MG63 (cell line): Measurements from ENCODE around the gene TPPP. TPM values are rescaled to one million over a fixed set of nuclear protein-coding genes. Genes with fewer than 3 reads are reported as not detected.
"Not testable (repeated sequence)": the region's sequence is repeated elsewhere in the genome, so short reads cannot be mapped to it uniquely, and the experiment has no call there.

Source experiments
- DNase-seq: peaks from one replicate; pipeline ENCODE4 v3.0.0-alpha.2; 2020
- H3K27me3 ChIP-seq: fragments of 250-450 bp; sonication (Bioruptor Pico); 2 replicates; pipeline ENCODE4 v1.5.1; 2020; ENCODE audit warnings: mild to moderate bottlenecking, moderate library complexity
- H3K36me3 ChIP-seq: fragments of 250-450 bp; sonication (Bioruptor Pico); 2 replicates; pipeline ENCODE4 v1.5.1; 2020; ENCODE audit warnings: mild to moderate bottlenecking, moderate library complexity
- H3K4me3 ChIP-seq: fragments of 250-450 bp; sonication (Bioruptor Pico); 2 replicates; pipeline ENCODE4 v1.5.1; 2020; ENCODE audit warnings: mild to moderate bottlenecking, moderate library complexity
- H3K9me3 ChIP-seq: fragments of 250-450 bp; sonication (Bioruptor Pico); 2 replicates; pipeline ENCODE4 v1.5.1; 2020; ENCODE audit warnings: mild to moderate bottlenecking, moderate library complexity
- total RNA-seq: library from RNA; depleted of rRNA; stranded (reverse); fragments of >200 nt; shearing (Covaris generic); gene quantifications from 2 replicates; pipeline ENCODE4 v1.2.3, GENCODE V29; 2014; ENCODE audit warnings: low replicate concordance

The TPPP gene
- total RNA-seq, 1 experiment from 2014 or later, result not detected

- H3K36me3 ChIP-seq, H3K9me3 ChIP-seq, H3K27me3 ChIP-seq, H3K4me3 ChIP-seq, DNase-seq: not testable (repeated sequence)
Measured at GRCh38 chr5:682651-683358, 10.3 kb downstream of the TPPP start.

GRCh38 chr5:682216-682615, 10.9 kb downstream of the TPPP start:
- not testable (repeated sequence) for H3K4me3 ChIP-seq, H3K9me3 ChIP-seq, H3K27me3 ChIP-seq, H3K36me3 ChIP-seq, DNase-seq

DNA sequence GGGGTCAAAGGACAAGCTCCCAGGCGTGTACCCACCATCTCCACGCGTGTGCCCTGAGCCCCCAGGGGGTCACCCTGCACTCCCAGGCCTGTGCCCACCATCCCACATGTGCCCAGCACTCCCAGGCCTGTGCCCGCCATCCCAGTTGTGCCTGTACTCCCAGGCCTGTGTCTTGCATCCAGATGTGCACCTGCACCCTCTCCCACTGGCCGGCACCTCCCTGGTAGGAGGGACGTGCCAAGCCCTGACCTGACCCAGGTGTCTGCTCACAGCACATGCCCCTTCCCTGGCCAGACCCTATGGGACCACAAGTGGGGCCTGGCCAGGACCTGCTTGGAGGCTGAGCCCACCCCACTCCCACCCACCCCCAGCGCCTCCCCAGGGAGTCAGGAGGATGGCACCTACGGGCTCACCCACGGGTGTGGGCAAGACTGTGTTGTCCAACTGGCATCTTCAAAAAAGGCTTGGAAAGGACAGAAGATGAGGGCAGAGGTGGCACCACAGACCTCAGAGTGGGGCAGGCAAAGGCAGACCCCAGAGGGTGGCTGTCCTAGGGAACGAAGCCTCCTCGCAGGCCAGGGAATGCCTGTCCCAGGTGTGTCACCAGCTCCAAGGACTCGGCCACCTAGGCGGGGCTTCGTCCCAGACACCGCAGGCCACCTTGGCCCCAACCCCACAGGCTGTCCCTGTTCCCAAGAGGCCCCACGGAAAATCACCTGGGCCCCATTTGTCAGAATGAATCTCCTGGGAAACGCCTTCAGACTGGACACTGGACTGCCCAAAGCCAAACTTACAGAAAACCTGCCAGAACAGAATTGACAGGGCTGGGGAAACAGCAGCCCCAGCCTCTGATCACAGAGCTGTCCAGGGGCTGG, 11.6 kb downstream of the TPPP start:
- H3K9me3 ChIP-seq, DNase-seq, H3K4me3 ChIP-seq, H3K36me3 ChIP-seq: not testable (repeated sequence)
- peaks cover 12% of the 10 kb centered on the region for H3K27me3 ChIP-seq

- peaks cover 19% of the 10 kb centered on the region for H3K27me3 ChIP-seq
- not testable (repeated sequence) for H3K9me3 ChIP-seq, DNase-seq, H3K4me3 ChIP-seq, H3K36me3 ChIP-seq
Measured at GRCh38 chr5:680836-681235, 12.3 kb downstream of the TPPP start.

DNA sequence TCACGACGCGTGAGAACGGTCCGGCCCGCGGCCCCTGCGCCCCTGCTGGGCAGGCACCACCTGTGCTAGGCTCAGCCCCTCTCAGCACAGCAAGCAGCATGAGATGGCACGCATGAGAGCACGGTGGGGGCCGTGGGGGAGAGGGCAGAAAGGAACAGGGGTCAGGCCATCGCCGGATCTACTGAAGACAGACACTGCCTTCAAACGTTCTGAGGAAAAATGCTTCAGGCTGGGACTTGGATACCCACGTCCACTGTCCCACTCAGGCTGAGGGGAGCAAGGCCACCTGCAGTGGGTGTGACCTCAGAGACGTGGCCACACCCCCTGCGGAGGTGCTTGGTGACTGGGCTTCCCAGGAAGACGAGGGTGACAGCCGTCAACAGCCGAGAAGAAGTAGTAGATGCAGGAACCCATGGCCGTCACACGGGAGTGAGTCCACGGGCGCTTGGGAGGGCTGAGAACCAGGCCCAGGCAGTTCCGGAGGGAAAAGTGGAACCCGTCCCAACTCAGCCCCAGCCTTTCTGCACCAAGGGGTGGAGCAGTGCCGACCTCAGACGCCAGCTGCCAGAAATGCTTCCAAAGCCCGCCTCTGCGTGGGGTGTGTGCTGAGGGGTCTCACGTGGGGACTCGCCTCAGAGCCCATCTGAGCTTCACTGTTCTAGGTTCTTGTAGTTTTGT, 12.9 kb downstream of the TPPP start:
- not testable (repeated sequence) for H3K36me3 ChIP-seq, DNase-seq, H3K4me3 ChIP-seq, H3K9me3 ChIP-seq
- H3K27me3 ChIP-seq, result peaks cover 21% of the 10 kb centered on the region

DNA sequence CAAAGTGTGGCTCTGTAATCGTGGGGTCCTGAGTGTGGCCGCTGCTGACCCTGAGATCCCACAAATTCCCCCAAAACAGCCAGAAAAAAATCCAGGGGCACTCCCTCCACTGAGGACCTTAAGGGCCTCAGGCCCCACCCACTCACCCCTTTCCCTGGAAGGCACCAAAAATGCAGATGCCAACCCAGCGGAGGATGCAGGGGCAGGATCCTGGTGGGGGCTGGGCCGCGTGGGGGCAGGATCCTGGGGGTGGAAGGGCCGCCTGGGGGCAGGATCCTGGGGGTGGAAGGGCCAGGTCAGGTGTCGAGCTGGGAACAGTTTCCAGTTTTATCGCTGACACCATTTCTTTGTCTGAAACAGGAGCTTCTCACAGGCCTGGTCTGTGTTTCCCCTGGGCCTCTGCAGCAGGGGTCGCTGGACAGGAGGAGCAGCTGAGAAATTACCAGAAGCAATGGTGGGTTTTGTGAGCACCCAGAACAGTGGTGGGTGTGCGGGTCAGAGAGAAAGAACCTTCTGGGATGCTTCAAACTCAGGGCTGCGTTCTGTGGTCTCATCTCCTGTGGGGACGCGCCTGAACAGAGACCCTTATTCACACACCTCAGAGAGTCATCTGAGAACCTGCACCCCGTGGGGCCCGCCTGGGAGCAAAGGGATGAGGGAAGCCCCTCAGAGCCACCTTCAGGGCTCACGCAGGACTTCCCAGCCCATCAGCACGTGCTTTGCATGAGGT, 13.8 kb downstream of the TPPP start:
- H3K27me3 ChIP-seq, result peaks cover 24% of the 10 kb centered on the region
- H3K9me3 ChIP-seq, H3K4me3 ChIP-seq, DNase-seq, H3K36me3 ChIP-seq: not testable (repeated sequence)

- not testable (repeated sequence) for DNase-seq
- H3K27me3 ChIP-seq, result peaks cover 31% of the 10 kb centered on the region
Measured at GRCh38 chr5:678521-678920, 14.6 kb downstream of the TPPP start.

DNA sequence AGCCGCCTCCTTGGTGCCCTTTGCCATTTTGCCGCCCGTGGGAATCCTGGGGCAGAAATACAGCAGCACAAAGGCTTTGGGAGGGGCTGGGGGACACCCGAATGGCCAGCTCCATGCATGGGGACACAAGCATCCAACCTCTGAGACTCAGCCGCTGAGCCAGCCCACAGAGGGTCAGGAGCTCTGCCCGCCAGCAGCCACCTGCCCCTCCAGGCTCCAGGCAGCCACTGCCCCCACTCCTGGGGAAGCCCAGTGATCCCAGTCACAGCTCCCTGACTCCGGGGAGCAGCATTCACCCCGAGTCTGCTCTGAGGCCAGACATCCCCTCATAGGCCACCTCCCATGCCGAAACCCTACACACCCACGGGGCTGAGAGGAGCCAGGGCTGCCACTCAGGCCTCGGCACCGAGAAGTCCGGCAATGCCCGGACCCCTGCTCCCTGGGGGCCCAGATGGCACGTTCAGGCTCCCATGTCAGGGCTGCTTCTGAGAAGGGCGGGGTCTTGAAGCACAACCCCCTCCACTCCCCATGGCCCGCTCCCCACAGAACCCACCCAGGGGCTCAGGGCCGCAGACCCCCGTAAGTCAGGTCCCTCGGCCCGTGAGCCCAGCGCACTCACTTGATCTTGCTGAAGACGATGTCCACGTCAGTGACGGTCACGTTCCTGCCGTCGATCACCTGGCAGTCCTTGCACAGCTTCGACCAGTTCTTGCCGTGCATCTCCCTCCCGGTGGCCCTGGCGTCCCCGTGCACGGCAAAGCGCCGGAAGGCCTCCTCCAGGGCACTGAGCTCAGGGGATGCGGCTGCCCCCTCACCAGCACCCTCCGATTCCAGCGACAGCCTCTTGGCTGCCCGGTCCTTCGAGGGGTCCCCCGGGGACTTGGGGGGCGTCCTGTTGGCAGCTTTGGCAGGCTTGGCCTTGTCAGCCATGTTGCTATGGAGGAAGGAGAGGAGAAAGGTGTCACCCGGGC, 15.7 kb downstream of the TPPP start:
- H3K36me3 ChIP-seq, result no peaks in the 10 kb centered on the region
- H3K4me3 ChIP-seq, result no peak overlapping the region
- H3K27me3 ChIP-seq, result peaks cover 37% of the 10 kb centered on the region
- no peaks in the 10 kb centered on the region for H3K9me3 ChIP-seq
- no peak for DNase-seq

More at GRCh38 chr5:678521-678920, 14.6 kb downstream of the TPPP start:
- not testable (repeated sequence) for H3K9me3 ChIP-seq, H3K36me3 ChIP-seq, H3K4me3 ChIP-seq

GRCh38 chr5:676699-677076, 16.5 kb downstream of the TPPP start:
- DNase-seq, result no peak
- Histone ChIP-seq H3K9me3 (no peaks in the 10 kb centered on the region), H3K36me3 (no peaks in the 10 kb centered on the region), H3K27me3 (peaks cover 37% of the 10 kb centered on the region), H3K4me3 (no peak overlapping the region)

DNA sequence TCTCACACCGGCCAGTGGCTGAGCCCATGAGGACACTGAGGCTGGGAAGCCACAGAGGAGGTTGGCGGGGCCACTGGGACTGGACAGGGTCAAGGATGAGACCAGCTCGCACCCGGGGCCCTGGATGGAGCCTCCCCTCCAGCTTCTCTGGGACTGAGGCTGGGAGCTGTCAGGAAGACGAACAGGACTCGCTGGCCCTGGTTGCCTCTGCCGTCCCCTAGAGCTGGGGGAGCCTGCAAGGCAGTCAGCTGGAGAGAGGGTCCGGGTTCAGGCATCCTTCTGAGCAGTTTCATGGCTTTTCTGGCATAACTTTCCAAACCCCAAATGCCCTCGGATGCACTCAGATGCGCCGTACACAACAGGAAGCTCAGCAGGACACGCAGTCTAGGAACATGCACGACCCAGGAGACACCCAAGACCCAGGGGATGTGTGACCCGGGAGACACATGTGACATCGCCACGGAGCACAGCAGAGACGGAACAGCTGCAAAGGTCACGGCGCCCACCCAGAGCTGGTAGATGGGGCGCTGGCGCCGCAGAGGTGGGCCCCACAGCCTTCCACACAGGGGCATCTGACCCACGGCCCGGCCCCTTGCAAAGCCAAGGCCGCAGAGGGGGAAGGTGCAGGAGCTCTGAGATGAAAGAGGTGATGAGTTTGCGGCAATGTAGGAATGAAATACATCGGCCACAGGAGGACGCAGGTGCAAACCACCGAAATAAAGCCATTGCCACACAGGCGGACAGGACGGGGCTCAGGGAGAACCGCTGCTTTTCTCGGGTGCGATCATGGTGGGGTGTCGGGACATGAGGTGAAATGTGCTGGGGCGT, 17.1 kb downstream of the TPPP start:
- no peaks in the 10 kb centered on the region for H3K9me3 ChIP-seq
- no peaks in the 10 kb centered on the region for H3K36me3 ChIP-seq
- no peak for DNase-seq
- no peak overlapping the region for H3K4me3 ChIP-seq
- H3K27me3 ChIP-seq, result peaks cover 37% of the 10 kb centered on the region

DNA sequence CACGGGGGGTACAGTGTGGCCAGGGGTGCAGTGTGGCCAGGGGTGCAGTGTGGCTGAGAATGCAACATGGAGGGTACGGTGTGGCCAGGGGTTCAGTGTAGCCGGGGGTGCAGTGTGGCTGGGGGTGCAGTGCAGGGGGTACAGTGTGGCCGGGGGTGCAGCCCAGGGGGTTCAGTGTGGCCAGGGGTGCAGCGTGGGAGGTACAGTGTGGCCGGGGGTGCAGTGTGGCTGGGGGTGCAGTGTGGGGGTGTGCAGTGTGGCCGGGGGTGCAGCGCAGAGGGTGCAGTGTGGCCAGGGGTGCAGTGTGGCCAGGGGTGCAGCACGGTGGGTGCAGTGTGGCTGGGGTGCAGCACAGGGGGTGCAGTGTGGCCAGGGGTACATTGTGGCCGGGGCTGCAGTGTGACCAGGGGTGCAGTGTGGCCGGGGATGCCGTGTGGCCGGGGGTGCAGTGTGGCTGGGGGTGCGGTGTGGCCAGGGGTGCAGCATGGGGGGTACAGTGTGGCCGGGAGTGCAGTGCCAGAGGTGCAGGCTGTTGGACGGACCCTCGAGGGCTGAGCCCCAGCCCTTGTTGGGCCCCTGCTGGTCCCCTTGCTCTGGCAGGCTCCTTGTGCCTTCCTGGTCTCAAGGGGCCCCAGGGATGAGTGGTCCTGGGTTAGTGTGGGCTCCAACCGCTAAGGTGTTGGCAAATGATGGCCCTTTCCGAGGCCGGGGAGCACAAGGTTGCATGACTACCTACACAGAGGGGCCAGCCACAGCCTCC, 17.9 kb downstream of the TPPP start:
- DNase-seq, result no peak
- Histone ChIP-seq H3K4me3 (no peak overlapping the region), H3K9me3 (no peaks in the 10 kb centered on the region), H3K36me3 (no peaks in the 10 kb centered on the region), H3K27me3 (peaks cover 37% of the 10 kb centered on the region)

DNA sequence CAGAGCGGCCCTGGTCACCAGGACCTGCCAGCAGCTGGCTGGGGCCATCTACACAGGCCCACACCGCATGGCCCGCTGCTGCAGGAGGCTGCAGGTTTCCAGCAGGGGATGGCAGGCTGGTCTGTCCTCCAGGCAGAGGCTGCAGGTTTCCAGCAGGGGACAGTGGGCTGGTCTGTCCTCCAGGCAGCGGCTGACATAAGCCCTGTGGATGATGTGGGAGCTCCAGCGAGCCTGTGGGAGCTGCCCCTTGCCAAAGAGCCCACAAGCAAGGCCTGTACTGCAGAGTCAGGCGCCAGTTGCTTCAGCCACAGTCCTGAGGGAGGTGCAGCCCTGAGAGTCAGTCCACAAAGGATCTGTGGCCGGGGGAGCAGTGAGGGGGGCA, 18.5 kb downstream of the TPPP start:
- Histone ChIP-seq H3K4me3 (no peak overlapping the region), H3K27me3 (peaks cover 37% of the 10 kb centered on the region), H3K9me3 (no peaks in the 10 kb centered on the region), H3K36me3 (no peaks in the 10 kb centered on the region)
- DNase-seq, result no peak

GRCh38 chr5:673831-674629, 19.1 kb downstream of the TPPP start:
- no peaks in the 10 kb centered on the region for H3K36me3 ChIP-seq
- no peak for DNase-seq

More at GRCh38 chr5:673831-674629, 19.1 kb downstream of the TPPP start:
- Histone ChIP-seq H3K27me3 (peaks cover 37% of the 10 kb centered on the region), H3K9me3 (no peaks in the 10 kb centered on the region), H3K4me3 (no peak overlapping the region)
